ENCODE data around the gene DYNLT4. TPM values are rescaled to one million over a fixed set of nuclear protein-coding genes. Genes with fewer than 3 reads are reported as not detected.
"Not testable (repeated sequence)": the region's sequence is repeated elsewhere in the genome, so short reads cannot be mapped to it uniquely, and the experiment has no call there.

DYNLT4 gene
- total RNA-seq, 1 donor from 2014 or later: not detected

DNA sequence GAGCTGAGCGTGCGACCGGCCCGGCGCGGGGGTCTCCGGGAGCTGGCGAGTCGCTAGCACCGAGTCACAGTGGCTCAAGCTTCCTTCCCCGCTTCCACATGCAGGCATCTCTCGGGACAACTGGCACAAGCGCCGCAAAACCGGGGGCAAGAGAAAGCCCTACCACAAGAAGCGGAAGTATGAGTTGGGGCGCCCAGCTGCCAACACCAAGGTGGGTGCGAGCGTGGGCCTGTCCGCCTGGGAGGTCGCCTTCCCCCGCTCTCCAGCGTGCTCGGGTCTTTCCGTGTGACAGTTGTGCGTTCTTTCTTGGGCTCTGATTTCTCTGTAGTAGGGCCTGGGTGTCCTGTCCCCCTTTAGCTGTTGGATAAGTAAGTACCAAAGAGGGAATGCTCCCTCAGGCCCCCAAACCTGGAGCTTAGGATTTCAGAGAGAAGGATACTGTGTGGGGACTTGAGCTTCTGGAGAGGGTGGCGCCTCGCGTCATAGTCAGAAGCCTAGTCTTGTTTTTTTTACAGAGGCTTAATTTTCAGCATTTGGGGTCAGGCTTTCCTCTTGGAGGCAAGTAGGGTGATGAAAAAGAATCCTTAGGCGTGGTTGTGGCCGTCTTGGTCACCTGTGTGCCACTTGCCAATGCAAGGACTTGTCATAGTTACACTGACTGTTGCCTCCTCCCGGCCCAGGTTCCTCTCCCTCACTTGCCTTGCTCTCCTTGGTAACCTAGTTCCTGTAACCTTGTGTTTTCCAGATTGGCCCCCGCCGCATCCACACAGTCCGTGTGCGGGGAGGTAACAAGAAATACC lies 31.0 kb downstream of the DYNLT4 start:
- no peak for TF ChIP-seq CTCF (IDR thresholded peaks at IDR 0.05)
- no peak for DNase-seq (ENCODE audit: low spot score in 2 of 2)
- H3K4me3 ChIP-seq: peak overlapping the region; percentile 60 to 78
- H3K9me3 ChIP-seq: no peaks in the 10 kb centered on the region
- peak overlapping the region; percentile 89 to 93 for H3K27ac ChIP-seq
- no peaks in the 10 kb centered on the region for H3K27me3 ChIP-seq
- H3K4me1 ChIP-seq: peaks cover 8 to 9% of the 10 kb centered on the region in 2 donors
- H3K36me3 ChIP-seq: peaks cover 20 to 43% of the 10 kb centered on the region in 2 donors
- intact Hi-C loops (cut with DNase I): loop anchor here (1.0 to 5.0 kb wide), 4 partner anchors 23 to 526 kb away; partner anchors contain the start of genes KIF2C and RNU5D-1

DNA sequence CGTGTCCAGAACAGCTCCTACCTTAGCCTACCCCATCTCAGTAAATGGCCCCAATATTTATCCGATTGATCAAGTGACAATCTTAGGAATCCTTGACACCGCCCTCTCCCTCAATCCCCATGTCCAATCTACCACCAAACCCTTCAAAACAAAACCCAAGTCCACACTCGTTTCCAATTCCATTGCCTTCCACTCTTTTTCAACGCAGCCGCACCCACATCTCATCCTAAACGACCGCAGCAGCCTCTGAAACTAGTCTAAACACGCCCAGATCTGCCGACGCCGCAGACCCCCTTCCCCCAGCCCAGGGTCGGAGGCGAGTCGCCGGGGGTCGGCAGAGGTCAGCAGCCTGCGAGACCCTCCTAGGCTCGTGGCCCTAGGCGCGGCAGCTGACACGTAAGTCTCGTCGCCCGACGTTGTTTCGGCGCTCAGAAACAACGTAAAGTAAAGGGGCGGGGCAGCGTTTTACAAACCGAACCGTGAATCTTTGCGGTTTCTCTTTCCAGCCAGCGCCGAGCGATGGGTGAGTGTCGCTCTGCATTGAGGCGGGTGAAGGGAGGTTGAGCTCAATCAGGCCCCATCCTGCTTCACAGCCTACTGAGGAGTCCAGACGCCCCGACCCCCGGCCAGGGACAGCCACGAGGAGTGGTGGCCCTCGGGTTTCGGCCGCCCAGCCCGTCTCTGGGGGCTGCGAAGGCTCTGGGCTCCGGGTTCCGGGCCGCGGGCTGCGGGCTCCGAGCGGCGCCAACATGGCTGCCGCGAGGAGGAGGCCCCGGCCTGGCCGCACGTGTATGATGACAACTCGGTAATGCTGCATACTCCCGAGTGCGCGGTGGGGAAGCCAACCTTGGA lies 31.8 kb downstream of the DYNLT4 start, which contains the start of gene RPS8:
Gene RPS8, plus strand, starts transcription at position 463 of the 852 bp plus-strand sequence. Its CDS starts 57 bp downstream, at position 520.
- Histone ChIP-seq H3K36me3 (peaks cover 20 to 36% of the 10 kb centered on the region in 2 donors), H3K27me3 (no peaks in the 10 kb centered on the region), H3K4me1 (peaks cover 8 to 9% of the 10 kb centered on the region in 2 donors), H3K9me3 (no peaks in the 10 kb centered on the region), H3K4me3 (peak within 1 kb of the TSS; percentile 60 to 78), H3K27ac (peak within 1 kb of the TSS; percentile 89 to 93)
- DNase-seq (ENCODE audit: low spot score in 2 of 2): peak; percentile 56 to 96
- intact Hi-C loops (cut with DNase I): loop anchor here (1.0 to 5.0 kb wide), 4 partner anchors 23 to 527 kb away; partner anchors contain the start of genes KIF2C and RNU5D-1
- TF ChIP-seq CTCF (IDR thresholded peaks at IDR 0.05): no peak

DNA sequence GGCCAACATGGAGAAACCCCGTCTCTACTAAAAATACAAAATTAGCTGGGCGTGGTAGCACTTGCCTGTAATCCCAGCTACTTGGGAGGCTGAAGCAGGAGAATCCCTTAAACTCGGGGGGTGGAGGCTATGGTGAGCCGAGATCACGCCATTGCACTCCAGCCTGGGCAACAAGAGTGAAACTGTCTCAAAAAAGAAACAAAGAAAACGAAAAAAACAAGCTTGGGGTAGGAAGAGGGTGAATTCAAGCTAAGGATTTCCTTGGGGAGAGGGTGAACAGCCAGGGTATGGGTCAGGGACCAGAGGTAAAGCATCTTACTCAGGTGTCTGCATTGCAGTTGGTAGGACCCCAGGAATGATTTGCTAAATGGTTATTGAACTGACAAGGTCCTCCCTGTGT lies 40.7 kb downstream of the DYNLT4 start:
- DNase-seq (ENCODE audit: low spot score in 2 of 2); H3K27me3 ChIP-seq; H3K9me3 ChIP-seq; intact Hi-C loops (cut with DNase I); H3K27ac ChIP-seq; H3K4me1 ChIP-seq; H3K4me3 ChIP-seq: not testable (repeated sequence)
- peaks cover 0 to 13% of the 10 kb centered on the region in 2 donors for H3K36me3 ChIP-seq

DNA sequence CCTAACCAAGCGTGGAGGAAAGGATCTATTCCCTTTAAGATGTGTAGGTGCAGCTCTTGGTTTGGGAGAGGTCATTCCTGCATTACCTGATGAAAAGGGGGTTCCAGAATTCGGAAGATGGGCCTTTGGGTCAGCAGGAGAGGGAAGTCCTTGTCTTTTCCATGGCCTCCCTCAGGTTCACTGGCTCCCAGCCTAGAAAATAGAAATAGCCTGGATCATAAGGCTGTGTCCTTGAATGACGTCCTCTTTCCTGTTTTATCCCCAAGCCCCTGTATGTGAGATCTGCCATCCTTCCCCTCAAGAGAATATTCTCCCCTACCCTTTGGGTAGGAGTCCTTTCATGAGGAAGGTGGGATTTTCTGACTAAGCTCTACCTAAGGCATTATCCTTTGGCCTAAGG lies 46.3 kb downstream of the DYNLT4 start:
- H3K36me3 ChIP-seq: peaks cover 0 to 23% of the 10 kb centered on the region in 2 donors
- H3K4me1 ChIP-seq: no peaks in the 10 kb centered on the region
- H3K27me3 ChIP-seq: no peaks in the 10 kb centered on the region

DNA sequence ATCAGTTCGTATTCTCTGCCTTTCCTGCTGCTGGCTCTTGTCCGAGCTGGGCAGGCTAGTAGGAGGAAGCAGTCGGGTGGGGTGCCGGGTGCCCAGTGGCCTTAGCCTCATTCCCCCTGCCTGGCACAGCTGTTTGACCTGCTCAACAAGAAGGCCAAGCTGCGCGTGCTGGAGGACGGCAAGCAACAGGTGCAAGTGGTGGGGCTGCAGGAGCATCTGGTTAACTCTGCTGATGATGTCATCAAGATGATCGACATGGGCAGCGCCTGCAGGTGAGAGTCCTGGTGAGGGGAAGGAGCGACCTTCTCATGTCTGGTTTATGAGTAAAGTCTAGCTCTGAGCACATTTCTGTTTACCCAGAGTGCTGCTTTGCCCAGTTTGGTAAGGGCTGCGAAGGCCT lies 48.1 kb downstream of the DYNLT4 start:
- Histone ChIP-seq H3K36me3 (peaks cover 0 to 23% of the 10 kb centered on the region in 2 donors), H3K9me3 (no peaks in the 10 kb centered on the region), H3K27me3 (no peaks in the 10 kb centered on the region), H3K4me1 (no peaks in the 10 kb centered on the region), H3K4me3 (no peak overlapping the region), H3K27ac (no peak overlapping the region)
- TF ChIP-seq CTCF (IDR thresholded peaks at IDR 0.05): no peak
- intact Hi-C loops (cut with DNase I): no loop called here
- no peak for DNase-seq (ENCODE audit: low spot score in 2 of 2)

More for the DNA sequence above, 46.3 kb downstream of the DYNLT4 start:
- TF ChIP-seq CTCF (IDR thresholded peaks at IDR 0.05): no peak
- Histone ChIP-seq H3K27ac (no peak overlapping the region), H3K9me3 (no peaks in the 10 kb centered on the region), H3K4me3 (no peak overlapping the region)
- intact Hi-C loops (cut with DNase I): no loop called here
- no peak for DNase-seq (ENCODE audit: low spot score in 2 of 2)
